ENCODE data around the gene TMPRSS6. TPM values are rescaled to one million over a fixed set of nuclear protein-coding genes. Genes with fewer than 3 reads are reported as not detected.

Gene TMPRSS6
- total and polyA plus RNA-seq, 2 of the 13 experiments (the other 11 are each of a cell fraction or from before 2014, with no cell fraction given): 4.2 to 4.8 TPM

DNA sequence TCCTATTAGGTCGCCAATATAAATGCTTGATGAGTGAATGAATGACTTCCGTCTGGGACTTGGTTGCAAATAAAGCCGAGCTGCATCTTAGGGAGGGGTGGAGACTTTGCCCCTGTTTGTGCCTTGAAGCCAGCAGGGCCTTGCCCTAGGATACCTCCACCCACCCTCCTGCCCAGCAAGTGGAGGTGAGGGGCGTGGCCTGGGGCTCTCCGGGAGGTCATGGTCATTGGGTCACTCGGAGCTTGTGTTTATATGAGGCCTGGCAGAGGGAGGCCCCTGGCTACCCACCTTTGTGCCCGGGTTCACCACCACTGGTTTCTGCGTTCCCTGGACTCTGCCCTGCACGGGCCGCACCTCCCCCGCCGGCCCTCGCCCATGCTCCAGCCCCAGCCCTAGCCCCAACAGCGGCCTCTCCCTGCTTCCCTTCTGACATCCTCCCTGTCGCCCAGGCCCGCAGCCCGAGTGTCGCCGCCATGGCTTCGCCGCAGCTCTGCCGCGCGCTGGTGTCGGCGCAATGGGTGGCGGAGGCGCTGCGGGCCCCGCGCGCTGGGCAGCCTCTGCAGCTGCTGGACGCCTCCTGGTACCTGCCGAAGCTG is 85.7 kb downstream of the TMPRSS6 start (continued):
- TF ChIP-seq, protein P1, sequence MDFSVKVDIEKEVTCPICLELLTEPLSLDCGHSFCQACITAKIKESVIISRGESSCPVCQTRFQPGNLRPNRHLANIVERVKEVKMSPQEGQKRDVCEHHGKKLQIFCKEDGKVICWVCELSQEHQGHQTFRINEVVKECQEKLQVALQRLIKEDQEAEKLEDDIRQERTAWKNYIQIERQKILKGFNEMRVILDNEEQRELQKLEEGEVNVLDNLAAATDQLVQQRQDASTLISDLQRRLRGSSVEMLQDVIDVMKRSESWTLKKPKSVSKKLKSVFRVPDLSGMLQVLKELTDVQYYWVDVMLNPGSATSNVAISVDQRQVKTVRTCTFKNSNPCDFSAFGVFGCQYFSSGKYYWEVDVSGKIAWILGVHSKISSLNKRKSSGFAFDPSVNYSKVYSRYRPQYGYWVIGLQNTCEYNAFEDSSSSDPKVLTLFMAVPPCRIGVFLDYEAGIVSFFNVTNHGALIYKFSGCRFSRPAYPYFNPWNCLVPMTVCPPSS (IDR thresholded peaks at IDR 0.05): no peak
- TF ChIP-seq ZNF468 (CRISPR knock-in tag; IDR thresholded peaks at IDR 0.05) (no peak), ZNF256 (CRISPR knock-in tag; conservative IDR thresholded peaks at IDR 0.05) (no peak), SNAI1 (CRISPR knock-in tag; IDR thresholded peaks at IDR 0.05; ENCODE audit: borderline replicate concordance) (no peak), YEATS4 (CRISPR knock-in tag; IDR thresholded peaks at IDR 0.05; ENCODE audit: borderline replicate concordance) (peak; percentile 60; the same call in 1 of the 2 replicates), SMARCC2 (IDR thresholded peaks at IDR 0.05) (no peak), ATF7-NPFF (CRISPR knock-in tag; IDR thresholded peaks at IDR 0.05; ENCODE audit: low read depth) (no peak), TOPORS (CRISPR knock-in tag; IDR thresholded peaks at IDR 0.05) (no peak), ZNF234 (CRISPR knock-in tag; conservative IDR thresholded peaks at IDR 0.05) (no peak), ZNF225 (CRISPR knock-in tag; IDR thresholded peaks at IDR 0.05) (no peak), GTF2F1 (IDR thresholded peaks at IDR 0.05; ENCODE audit: low read length) (no peak), FOXA3 (CRISPR knock-in tag; IDR thresholded peaks at IDR 0.05) (peak; percentile 58), JUNB (CRISPR knock-in tag; IDR thresholded peaks at IDR 0.05; ENCODE audit: borderline replicate concordance) (no peak), ZFP36L2 (CRISPR knock-in tag; IDR thresholded peaks at IDR 0.05) (no peak), POLR2AphosphoS2 (IDR thresholded peaks at IDR 0.05; ENCODE audit: low read depth, low read length) (no peak), RAD51 (IDR thresholded peaks at IDR 0.05; ENCODE audit: borderline replicate concordance) (no peak), FOXJ3 (CRISPR knock-in tag; IDR thresholded peaks at IDR 0.05; ENCODE audit: borderline replicate concordance) (peak; percentile 61; the same call in 1 of the 2 replicates)
- TF ChIP-seq, protein P2, sequence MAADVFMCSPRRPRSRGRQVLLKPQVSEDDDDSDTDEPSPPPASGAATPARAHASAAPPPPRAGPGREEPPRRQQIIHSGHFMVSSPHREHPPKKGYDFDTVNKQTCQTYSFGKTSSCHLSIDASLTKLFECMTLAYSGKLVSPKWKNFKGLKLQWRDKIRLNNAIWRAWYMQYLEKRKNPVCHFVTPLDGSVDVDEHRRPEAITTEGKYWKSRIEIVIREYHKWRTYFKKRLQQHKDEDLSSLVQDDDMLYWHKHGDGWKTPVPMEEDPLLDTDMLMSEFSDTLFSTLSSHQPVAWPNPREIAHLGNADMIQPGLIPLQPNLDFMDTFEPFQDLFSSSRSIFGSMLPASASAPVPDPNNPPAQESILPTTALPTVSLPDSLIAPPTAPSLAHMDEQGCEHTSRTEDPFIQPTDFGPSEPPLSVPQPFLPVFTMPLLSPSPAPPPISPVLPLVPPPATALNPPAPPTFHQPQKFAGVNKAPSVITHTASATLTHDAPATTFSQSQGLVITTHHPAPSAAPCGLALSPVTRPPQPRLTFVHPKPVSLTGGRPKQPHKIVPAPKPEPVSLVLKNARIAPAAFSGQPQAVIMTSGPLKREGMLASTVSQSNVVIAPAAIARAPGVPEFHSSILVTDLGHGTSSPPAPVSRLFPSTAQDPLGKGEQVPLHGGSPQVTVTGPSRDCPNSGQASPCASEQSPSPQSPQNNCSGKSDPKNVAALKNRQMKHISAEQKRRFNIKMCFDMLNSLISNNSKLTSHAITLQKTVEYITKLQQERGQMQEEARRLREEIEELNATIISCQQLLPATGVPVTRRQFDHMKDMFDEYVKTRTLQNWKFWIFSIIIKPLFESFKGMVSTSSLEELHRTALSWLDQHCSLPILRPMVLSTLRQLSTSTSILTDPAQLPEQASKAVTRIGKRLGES (CRISPR knock-in tag; IDR thresholded peaks at IDR 0.05; ENCODE audit: borderline replicate concordance): no peak
- TF ChIP-seq, protein P3, sequence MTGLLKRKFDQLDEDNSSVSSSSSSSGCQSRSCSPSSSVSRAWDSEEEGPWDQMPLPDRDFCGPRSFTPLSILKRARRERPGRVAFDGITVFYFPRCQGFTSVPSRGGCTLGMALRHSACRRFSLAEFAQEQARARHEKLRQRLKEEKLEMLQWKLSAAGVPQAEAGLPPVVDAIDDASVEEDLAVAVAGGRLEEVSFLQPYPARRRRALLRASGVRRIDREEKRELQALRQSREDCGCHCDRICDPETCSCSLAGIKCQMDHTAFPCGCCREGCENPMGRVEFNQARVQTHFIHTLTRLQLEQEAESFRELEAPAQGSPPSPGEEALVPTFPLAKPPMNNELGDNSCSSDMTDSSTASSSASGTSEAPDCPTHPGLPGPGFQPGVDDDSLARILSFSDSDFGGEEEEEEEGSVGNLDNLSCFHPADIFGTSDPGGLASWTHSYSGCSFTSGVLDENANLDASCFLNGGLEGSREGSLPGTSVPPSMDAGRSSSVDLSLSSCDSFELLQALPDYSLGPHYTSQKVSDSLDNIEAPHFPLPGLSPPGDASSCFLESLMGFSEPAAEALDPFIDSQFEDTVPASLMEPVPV (CRISPR knock-in tag; IDR thresholded peaks at IDR 0.05): no peak
- TF ChIP-seq, protein P4, sequence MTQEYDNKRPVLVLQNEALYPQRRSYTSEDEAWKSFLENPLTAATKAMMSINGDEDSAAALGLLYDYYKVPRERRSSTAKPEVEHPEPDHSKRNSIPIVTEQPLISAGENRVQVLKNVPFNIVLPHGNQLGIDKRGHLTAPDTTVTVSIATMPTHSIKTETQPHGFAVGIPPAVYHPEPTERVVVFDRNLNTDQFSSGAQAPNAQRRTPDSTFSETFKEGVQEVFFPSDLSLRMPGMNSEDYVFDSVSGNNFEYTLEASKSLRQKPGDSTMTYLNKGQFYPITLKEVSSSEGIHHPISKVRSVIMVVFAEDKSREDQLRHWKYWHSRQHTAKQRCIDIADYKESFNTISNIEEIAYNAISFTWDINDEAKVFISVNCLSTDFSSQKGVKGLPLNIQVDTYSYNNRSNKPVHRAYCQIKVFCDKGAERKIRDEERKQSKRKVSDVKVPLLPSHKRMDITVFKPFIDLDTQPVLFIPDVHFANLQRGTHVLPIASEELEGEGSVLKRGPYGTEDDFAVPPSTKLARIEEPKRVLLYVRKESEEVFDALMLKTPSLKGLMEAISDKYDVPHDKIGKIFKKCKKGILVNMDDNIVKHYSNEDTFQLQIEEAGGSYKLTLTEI (CRISPR knock-in tag; conservative IDR thresholded peaks at IDR 0.05): no peak
- TF ChIP-seq, protein P5, sequence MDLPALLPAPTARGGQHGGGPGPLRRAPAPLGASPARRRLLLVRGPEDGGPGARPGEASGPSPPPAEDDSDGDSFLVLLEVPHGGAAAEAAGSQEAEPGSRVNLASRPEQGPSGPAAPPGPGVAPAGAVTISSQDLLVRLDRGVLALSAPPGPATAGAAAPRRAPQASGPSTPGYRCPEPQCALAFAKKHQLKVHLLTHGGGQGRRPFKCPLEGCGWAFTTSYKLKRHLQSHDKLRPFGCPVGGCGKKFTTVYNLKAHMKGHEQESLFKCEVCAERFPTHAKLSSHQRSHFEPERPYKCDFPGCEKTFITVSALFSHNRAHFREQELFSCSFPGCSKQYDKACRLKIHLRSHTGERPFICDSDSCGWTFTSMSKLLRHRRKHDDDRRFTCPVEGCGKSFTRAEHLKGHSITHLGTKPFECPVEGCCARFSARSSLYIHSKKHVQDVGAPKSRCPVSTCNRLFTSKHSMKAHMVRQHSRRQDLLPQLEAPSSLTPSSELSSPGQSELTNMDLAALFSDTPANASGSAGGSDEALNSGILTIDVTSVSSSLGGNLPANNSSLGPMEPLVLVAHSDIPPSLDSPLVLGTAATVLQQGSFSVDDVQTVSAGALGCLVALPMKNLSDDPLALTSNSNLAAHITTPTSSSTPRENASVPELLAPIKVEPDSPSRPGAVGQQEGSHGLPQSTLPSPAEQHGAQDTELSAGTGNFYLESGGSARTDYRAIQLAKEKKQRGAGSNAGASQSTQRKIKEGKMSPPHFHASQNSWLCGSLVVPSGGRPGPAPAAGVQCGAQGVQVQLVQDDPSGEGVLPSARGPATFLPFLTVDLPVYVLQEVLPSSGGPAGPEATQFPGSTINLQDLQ (CRISPR knock-in tag; IDR thresholded peaks at IDR 0.05): no peak
